Osteoblast (primary cell): ENCODE results near the gene EIF2AK3. TPM values are rescaled to one million over a fixed set of nuclear protein-coding genes. Genes with fewer than 3 reads are reported as not detected.

Source experiments
- DNase-seq: peaks from one replicate; pipeline ENCODE4 v3.0.0; 2011; ENCODE audit warnings: low spot score, mixed read lengths; ENCODE audit not compliant: insufficient read length; ENCODE audit errors: missing footprints
- H2AFZ ChIP-seq: 2 replicates; pipeline ENCODE4 v1.6.0; 2011; ENCODE audit warnings: mild to moderate bottlenecking, low read length
- H3K27ac ChIP-seq: 2 replicates; pipeline ENCODE4 v1.5.1; 2011; ENCODE audit warnings: mild to moderate bottlenecking, low read depth, low read length, moderate library complexity
- H3K27me3 ChIP-seq: 2 replicates; pipeline ENCODE4 v1.6.0; 2012; ENCODE audit warnings: mild to moderate bottlenecking, control low read depth, inconsistent platforms, low read length, moderate library complexity; ENCODE audit not compliant: insufficient read depth
- H3K36me3 ChIP-seq: 2 replicates; pipeline ENCODE4 v1.5.1; 2011; ENCODE audit warnings: mild to moderate bottlenecking, low read length, control low read depth, moderate library complexity; ENCODE audit not compliant: insufficient read depth
- H3K4me1 ChIP-seq: 2 replicates; pipeline ENCODE4 v1.5.1; 2011; ENCODE audit warnings: mild to moderate bottlenecking, low read length, control low read depth, moderate library complexity; ENCODE audit not compliant: insufficient read depth
- H3K4me2 ChIP-seq: 2 replicates; pipeline ENCODE4 v1.6.0; 2011; ENCODE audit warnings: mild to moderate bottlenecking, low read length; ENCODE audit not compliant: insufficient read depth
- H3K4me3 ChIP-seq: fragments of 200-600 bp; sonication (generic); 3 replicates; pipeline ENCODE4 v1.5.1; 2012; ENCODE audit warnings: mild to moderate bottlenecking, low read length, inconsistent platforms; ENCODE audit not compliant: insufficient read depth
- H3K79me2 ChIP-seq: 2 replicates; pipeline ENCODE4 v1.6.0; 2012; ENCODE audit warnings: mild to moderate bottlenecking, low read length, control low read depth, inconsistent platforms; ENCODE audit not compliant: insufficient read depth
- H3K9me3 ChIP-seq: 2 replicates; pipeline ENCODE4 v1.5.1; 2011; ENCODE audit warnings: low read depth, low read length, control low read depth
- H4K20me1 ChIP-seq: 2 replicates; pipeline ENCODE4 v1.6.0; 2012; ENCODE audit warnings: mild to moderate bottlenecking, low read length, control low read depth; ENCODE audit not compliant: insufficient read depth
- total RNA-seq: library from RNA; depleted of rRNA; stranded (reverse); fragments of >200 nt; gene quantifications from 2 replicates; pipeline ENCODE4 v1.2.3, GENCODE V29; 2012
- TF ChIP-seq, protein P1 (sequence below): IDR thresholded peaks from 2 replicates; pipeline ENCODE4 v1.5.1; 2011; ENCODE audit warnings: mild to moderate bottlenecking, low read depth, low read length, moderate library complexity; ENCODE audit errors: extremely low read depth

The EIF2AK3 gene
- total RNA-seq, 1 donor: 25.7 TPM

DNA sequence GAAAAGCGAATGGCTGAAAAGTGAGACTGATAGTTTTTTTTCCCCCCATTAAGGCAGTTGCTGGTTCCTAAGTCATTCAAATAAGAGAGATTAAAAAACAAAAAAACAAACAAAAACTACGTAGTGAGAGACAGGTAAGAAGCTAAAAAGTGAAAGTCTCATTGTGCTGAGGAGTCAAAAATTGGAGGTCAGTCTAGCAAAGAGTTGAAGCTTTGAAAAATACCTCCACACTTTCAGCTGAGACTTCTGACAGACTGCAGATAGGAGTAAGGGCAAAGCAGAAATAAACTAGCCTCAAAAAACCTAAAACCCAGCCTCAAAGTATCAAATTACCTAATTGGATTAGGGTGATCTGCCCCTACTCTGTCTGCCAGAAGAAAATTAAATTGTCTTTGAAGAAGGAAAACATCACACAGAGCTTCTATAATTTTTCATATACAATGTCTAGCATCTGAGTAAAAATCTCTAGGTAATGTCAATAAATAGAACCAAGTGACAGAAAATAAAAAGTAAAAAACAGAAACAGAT lies 10.9 kb upstream of the EIF2AK3 start:
- H3K27me3 ChIP-seq: peaks cover 13% of the 10 kb centered on the region
- TF ChIP-seq, protein P1, sequence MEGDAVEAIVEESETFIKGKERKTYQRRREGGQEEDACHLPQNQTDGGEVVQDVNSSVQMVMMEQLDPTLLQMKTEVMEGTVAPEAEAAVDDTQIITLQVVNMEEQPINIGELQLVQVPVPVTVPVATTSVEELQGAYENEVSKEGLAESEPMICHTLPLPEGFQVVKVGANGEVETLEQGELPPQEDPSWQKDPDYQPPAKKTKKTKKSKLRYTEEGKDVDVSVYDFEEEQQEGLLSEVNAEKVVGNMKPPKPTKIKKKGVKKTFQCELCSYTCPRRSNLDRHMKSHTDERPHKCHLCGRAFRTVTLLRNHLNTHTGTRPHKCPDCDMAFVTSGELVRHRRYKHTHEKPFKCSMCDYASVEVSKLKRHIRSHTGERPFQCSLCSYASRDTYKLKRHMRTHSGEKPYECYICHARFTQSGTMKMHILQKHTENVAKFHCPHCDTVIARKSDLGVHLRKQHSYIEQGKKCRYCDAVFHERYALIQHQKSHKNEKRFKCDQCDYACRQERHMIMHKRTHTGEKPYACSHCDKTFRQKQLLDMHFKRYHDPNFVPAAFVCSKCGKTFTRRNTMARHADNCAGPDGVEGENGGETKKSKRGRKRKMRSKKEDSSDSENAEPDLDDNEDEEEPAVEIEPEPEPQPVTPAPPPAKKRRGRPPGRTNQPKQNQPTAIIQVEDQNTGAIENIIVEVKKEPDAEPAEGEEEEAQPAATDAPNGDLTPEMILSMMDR: no peak
- DNase-seq: no peak
- no peak overlapping the region for H3K4me3 ChIP-seq
- no peaks in the 10 kb centered on the region for H3K79me2 ChIP-seq
- H2AFZ ChIP-seq: no peak overlapping the region
- no peaks in the 10 kb centered on the region for H3K9me3 ChIP-seq
- no peak overlapping the region for H3K4me2 ChIP-seq
- peaks cover 23% of the 10 kb centered on the region for H3K4me1 ChIP-seq
- no peaks in the 10 kb centered on the region for H4K20me1 ChIP-seq
- H3K27ac ChIP-seq: no peak overlapping the region
- H3K36me3 ChIP-seq: no peaks in the 10 kb centered on the region

- Histone ChIP-seq H3K4me1 (peaks cover 23% of the 10 kb centered on the region), H3K27ac (no peak overlapping the region), H3K79me2 (no peaks in the 10 kb centered on the region), H3K9me3 (no peaks in the 10 kb centered on the region), H3K27me3 (peaks cover 13% of the 10 kb centered on the region), H3K4me2 (no peak overlapping the region), H4K20me1 (no peaks in the 10 kb centered on the region), H3K36me3 (no peaks in the 10 kb centered on the region), H3K4me3 (no peak overlapping the region), H2AFZ (no peak overlapping the region)
- TF ChIP-seq, protein P1: no peak
- DNase-seq: no peak
These were observed 10.2 kb upstream of the EIF2AK3 start for GRCh38 chr2:88637464-88637863.

GRCh38 chr2:88636026-88636425 lies 8.8 kb upstream of the EIF2AK3 start:
- Histone ChIP-seq H4K20me1 (no peaks in the 10 kb centered on the region), H2AFZ (no peak overlapping the region), H3K4me2 (no peak overlapping the region), H3K36me3 (no peaks in the 10 kb centered on the region), H3K4me3 (no peak overlapping the region), H3K79me2 (no peaks in the 10 kb centered on the region), H3K27me3 (peaks cover 8% of the 10 kb centered on the region), H3K27ac (no peak overlapping the region), H3K9me3 (no peaks in the 10 kb centered on the region), H3K4me1 (peaks cover 19% of the 10 kb centered on the region)
- TF ChIP-seq, protein P1: no peak
- DNase-seq: no peak

- Histone ChIP-seq H2AFZ (no peak overlapping the region), H3K4me3 (no peak overlapping the region), H3K79me2 (no peaks in the 10 kb centered on the region), H3K36me3 (no peaks in the 10 kb centered on the region), H3K27ac (no peak overlapping the region), H3K4me2 (no peak overlapping the region), H3K27me3 (no peaks in the 10 kb centered on the region), H3K4me1 (peaks cover 9% of the 10 kb centered on the region), H3K9me3 (no peaks in the 10 kb centered on the region), H4K20me1 (no peaks in the 10 kb centered on the region)
- no peak for DNase-seq
- TF ChIP-seq, protein P1: no peak
These were observed 5.3 kb upstream of the EIF2AK3 start for GRCh38 chr2:88632569-88632968.
